Globus pallidus (tissue), 1 donor: ENCODE results near the gene USP9Y.
"Not testable (repeated sequence)": the region's sequence is repeated elsewhere in the genome, so short reads cannot be mapped to it uniquely, and the experiment has no call there.

ENCODE experiments used
- DNase-seq: peaks from one replicate; pipeline ENCODE4 v3.0.0-alpha.2; 2015; ENCODE audit warnings: low spot score

Gene USP9Y

GRCh38 chrY:12701181-12701695, at the start of gene USP9Y:
Gene USP9Y, plus strand, starts transcription at chrY:12701231. Its CDS starts 8,217 bp downstream, at chrY:12709448.
- no peak for DNase-seq

DNA sequence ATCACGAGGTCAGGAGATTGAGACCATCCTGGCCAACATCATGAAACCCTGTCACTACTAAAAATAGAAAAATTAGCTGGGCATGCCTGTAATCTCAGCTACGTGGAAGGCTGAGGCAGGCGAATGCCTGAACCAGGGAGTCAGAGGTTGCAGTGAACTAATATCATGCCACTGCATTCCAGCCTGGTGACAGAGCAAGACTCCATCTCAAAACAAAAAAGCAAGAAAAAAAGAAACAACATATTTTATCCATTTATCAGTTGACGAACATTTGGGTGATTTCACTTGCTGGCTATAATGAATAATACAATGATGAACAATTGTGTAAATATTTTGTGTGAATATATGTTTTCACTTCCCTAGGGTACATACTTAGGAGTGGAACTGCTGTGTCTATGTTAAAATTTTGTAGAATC, 49.4 kb upstream of the USP9Y start:
- DNase-seq = no peak

DNA sequence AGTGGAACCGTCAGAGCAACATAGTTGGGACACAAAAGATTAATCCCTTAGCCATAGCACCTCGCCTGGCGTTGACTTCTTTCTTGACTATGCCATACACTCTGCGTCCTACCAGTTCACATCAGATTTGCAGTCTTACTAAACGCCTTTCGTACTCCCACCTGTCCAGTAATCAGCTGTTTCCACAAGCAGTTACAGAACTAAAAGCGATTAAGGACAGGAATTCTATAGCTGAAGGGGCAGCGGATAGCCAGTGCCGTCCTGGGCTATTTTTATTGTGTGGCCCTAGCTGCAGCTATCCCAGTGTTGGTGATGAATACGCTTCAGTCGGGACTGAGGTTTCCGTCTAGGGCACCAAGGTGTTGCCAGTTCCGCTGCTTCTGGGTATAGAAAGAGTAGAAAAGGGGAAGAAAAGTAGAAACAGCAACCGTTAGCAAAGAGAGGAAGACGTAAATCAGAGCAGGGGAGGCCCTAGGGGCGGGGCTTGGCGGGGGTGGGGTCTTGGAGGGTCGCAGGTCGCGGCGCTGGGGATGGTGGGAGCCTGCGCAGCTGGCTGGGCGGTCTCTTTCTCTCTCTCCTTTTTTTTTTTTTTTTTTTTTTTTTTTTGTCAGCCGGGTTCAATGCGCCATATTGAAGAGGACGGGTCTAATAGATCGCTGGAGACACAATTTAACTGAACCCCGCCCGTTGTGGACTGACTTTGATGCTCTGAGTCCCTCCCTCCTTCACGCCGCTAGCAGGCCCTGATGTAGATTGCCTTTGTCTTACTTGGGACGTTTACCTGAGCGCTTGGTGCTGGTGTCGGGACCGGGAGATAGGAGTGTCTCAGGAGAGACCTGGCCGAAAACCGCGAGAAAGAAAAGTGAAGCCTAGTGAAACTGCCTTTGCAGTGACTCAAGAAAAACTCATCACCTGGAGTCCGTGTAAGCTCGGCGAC, 39.0 kb upstream of the USP9Y start:
- DNase-seq = peak; percentile 51

GRCh38 chrY:12662745-12663591, 38.1 kb upstream of the USP9Y start:
- DNase-seq = peak; percentile 26

DNA sequence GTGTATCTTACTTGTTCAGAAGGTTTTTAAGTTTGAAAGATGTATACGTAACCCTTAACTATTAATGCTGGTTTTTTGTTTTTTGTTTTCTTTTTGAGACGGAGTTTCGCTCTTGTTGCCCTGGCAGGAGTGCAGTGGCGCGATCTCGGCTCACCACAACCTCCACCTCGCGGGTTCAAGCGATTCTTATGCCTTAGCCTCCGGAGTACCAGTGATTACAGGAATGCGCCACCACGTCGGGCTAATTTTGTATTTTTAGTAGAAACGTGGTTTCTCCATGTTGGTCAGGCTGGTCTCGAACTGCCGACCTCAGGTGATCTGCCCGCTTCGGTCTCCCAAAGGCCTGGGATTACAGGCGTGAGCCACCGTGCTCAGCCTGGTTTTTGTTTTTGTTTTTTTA, 37.2 kb upstream of the USP9Y start:
- not testable (repeated sequence) for DNase-seq

DNA sequence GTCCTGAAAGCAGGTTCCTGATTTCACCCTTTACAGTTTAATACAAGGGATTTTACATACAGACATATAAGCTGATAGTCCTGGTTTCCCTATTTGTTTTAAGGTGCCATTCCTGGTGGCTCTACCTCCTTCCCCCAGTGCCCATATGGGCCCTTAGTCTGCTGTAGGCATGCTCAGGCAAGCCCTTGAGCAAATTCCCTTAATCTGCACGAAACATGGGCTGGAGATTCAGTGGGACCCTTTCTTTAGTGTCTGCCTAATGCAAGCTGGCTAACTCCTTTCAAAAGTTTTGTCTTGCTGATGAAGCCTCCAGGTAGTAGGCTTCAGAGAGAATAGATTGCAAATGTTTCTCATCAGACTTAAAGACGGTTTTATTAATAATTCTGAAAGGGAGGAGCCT, 22.9 kb upstream of the USP9Y start:
- DNase-seq = no peak

- no peak for DNase-seq
Observed at GRCh38 chrY:12681535-12681934, 19.5 kb upstream of the USP9Y start.

- no peak for DNase-seq
Observed at GRCh38 chrY:12688337-12688736, 12.7 kb upstream of the USP9Y start.

GRCh38 chrY:12700087-12700486, 944 bp upstream of the USP9Y start:
- DNase-seq = no peak

DNA sequence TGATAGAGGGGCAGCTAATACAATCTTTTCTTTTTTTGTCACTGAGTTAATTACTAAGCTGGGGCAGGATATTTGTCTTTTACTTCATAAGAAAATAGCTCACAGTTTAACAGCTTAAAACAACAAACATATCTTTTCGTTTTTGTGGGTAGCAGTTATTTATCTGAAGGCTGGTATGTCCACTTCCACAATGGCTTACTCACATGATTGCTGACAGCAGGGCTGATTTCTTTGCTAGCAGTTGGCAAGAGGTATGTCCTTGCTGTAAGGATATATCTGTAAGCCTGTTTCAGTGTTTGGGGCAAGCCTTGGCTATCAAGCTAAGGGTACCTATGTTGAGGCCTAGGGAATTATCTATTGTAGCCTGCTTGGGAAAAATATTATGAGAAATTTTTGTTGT, 1.1 kb downstream of the USP9Y start:
- no peak for DNase-seq

DNA sequence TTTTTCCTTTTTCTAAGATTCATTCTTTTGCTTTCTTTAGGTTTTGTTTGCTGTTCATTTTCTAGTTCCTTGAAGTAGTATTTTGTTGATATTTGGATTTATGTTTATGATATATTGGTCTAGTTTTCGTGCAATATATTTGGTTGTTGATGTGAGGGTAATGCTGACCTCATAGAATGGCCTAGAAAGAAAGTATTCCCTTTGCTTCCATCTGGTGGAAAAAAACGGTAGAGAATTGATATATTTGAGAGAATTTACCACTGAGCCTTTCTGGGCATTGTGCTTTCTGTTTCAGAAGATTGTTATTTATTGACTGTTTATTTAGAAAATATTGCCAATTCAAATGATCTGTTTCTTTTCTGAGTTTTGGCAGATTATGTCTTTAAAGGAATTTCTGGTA, 9.4 kb downstream of the USP9Y start:
- DNase-seq = no peak

DNA sequence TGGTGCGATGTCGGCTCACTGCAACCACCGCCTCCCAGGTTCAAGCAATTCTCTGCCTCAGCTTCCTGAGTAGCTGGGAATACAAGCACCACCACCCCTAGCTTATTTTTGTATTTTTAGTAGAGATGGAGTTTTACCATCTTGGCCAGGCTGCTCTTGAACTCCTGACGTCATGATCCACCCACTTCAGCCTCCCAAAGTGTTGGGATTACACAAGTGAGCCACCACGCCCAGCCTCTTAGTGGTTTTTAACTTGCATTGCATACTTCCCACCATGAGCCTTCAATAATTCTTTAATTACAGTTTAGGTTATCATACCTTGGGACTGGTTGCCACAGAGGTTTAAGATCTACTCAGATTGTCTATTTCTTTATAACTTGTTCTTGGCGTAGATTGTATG, 14.3 kb downstream of the USP9Y start:
- DNase-seq = no peak

DNA sequence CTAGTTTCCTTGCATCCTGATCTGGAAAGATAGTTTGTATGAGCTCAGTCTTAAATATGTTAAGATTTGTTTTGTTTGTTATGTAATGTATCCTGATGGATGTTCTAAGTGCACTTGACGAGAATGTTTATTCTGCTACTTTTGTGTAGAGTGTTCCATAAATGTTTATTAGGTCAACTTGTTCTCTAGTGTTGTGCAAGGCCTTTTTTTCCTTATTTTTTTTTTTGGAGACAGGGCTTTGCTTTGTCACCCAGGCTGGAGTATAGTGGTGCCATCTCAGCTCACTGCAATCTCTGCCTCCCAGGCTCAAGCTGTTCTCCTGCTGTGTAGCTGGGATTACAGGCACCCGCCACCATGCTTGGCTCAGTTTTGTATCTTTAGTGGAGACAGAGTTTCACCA, 28.7 kb downstream of the USP9Y start:
- DNase-seq = no peak

DNA sequence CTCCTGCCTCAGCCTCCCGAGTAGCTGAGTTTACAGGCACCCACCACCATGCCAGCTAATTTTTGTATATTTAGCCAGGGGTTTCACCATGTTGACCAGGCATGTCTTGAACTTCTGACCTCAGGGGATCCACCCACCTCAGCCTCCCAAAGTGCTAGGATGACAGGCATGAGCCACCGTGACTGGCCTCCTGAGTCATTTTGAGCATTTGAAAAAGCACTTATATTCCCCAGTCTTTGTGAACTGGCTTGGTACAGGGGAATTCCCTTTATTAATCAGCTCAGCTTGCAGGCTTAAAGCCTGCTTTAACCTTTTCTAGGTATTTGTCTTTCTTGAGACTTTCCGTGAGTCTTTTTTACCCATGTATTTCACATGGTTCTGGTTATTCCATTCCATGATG, 32.6 kb downstream of the USP9Y start:
- no peak for DNase-seq

- DNase-seq = no peak
Observed at GRCh38 chrY:12734051-12734450, 33.0 kb downstream of the USP9Y start.

- DNase-seq = no peak
Observed at GRCh38 chrY:12741414-12741813, 40.4 kb downstream of the USP9Y start.

GRCh38 chrY:12742725-12743124, 41.7 kb downstream of the USP9Y start:
- DNase-seq = no peak

GRCh38 chrY:12744091-12744490, 43.1 kb downstream of the USP9Y start:
- no peak for DNase-seq

GRCh38 chrY:12749293-12749692, 48.3 kb downstream of the USP9Y start:
- DNase-seq = no peak

DNA sequence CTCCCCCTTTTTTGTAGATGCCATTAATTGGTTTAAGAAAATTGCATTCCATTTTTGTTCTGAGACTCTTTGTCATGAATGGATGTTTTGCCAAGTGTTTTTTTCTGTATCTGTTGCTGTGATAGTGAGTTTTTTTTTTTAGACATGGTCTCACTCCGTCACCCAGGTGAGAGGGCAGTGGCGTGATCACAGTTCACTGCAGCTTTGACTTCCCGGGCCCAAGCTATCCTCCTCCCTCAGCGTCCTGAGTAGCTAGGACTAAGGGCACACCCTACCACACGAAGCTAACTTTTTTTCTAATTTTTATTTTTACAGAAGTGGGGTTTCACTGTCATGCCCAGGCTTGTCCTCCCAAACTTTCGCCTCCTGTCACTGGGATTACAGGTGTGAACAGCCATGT, 51.8 kb downstream of the USP9Y start:
- DNase-seq = no peak

- no peak for DNase-seq
Observed at GRCh38 chrY:12756021-12756420, 55.0 kb downstream of the USP9Y start.

GRCh38 chrY:12765976-12766375, 64.9 kb downstream of the USP9Y start:
- DNase-seq = no peak

GRCh38 chrY:12784521-12784920, 83.5 kb downstream of the USP9Y start:
- no peak for DNase-seq
